GM18858 (cell line): ENCODE measurements around the gene COX8A.

Experiments used
- ATAC-seq: cut with Tn5 transposase; IDR thresholded peaks from one replicate; pipeline ENCODE4 v1.9.1; 2021; ENCODE audit not compliant: unreplicated experiment

Gene COX8A

DNA sequence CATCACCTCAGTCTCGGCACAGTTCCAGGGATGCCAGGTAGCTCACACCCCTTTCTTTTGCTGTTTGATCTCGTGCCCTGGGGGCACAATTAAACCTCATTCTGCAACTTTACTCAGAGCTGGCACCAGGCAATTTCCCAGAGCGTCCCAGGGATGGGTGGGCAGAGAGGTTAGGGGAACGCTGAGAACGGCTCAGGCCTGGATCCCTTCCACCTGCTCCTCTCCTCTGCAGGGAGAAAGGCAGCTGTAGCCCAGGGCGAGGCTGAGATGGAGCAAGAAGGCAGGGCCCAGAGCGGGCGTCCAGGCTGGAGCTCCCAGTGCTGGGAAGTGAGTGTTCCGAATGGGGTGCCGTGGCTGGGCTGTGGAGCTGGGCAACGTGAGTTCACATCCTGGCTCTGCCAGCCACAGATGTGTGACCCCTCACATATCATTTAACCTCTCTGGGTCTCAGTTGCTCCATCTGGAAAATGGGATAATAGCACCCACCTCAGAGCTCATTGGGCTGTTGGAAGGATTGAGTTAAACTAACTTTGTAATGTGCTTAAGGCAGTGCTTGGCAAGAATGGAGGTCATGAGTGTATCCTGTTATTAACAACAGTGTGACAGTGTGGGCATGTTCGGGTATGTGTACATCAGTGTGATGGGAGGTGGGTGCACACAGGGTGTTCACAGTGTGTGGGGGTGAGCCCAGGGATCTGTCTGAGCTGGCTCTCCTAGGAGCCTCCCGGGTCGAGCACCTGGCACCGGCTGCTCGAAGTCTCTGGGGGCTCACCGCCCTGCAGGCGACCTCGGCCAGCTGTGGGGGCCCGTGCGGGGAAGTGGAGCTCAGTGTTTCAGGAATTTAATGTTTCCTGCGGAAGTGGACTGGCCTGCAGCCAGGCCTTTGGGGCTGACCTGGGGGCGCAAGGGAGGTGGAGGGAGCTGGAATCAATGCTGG lies 27.3 kb downstream of the COX8A start:
- ATAC-seq = no peak

- ATAC-seq = no peak
Measured at GRCh38 chr11:64003807-64004589, 29.6 kb downstream of the COX8A start.

DNA sequence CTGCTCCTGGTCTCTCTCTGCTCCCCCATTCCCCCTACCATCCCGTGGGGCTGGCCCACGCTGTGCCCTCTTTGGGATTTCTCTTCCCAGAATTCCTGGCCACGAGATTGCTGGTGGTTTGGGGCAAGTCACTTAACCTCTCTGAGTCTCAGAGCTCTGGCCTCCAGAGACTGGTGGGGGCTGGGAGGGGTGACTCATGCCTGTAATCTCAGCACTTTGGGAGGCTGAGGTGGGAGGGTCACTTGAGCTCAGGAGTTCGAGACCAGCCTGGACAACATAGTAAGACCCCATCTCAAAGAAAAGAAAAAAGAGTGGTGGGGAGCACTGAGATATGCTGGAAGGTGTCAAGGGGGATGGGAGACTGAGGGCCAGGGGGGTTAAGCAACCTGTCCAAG lies 30.2 kb downstream of the COX8A start:
- no peak for ATAC-seq

GRCh38 chr11:64005691-64006090 lies 31.3 kb downstream of the COX8A start:
- no peak for ATAC-seq

DNA sequence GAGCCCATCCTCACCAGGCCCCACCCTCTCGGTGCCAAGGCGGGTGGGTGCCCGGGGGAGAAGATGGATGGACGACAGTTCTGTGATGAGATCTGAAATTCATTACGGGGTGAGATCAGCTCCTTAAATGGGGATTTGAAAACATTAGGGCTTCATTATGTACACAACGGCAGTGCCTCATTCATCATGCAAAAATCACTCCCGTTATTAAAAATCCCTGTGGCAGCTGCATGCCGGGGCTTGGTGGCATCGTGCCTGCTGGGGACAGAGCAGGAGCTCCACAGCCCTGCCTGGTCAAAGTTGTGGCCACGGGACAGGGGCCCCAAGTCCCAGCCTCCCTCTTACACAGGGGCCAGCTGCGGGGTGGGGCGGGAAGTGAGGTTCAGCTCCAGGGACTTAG lies 32.0 kb downstream of the COX8A start:
- no peak for ATAC-seq

- no peak for ATAC-seq
Measured at GRCh38 chr11:64007160-64007628, 32.8 kb downstream of the COX8A start.

DNA sequence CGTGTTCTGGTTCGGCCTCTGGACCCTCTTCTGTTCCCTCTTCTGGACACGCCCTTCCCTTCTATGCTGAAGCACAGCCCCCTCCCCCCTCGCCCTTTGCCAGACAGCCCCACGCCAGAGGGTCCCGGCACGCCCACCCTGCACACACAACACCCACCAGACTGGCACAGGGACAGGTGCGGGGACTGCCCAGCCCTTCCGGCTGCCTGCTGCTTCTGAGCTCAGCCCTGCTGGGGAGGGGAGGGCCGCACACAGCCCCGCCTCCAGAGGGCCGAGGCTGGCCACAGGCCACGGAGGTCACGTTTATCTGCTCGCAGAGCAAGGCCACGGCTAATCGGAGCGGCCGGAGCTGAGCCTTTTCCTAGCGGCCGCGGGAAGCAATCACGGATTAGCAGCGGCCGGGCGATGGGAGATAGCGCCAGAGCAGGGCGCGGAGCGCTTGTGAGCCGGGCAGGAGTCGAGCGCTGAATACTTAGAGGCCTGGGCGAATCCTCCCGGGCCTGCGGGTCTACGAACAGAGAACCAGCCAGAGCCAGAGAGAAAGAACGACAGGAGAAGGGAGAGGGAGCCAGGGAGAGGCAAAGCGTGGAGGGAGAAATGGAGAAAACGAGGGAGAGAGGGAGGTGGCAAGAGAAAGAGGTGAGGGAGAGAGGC lies 33.3 kb downstream of the COX8A start:
- ATAC-seq = no peak

DNA sequence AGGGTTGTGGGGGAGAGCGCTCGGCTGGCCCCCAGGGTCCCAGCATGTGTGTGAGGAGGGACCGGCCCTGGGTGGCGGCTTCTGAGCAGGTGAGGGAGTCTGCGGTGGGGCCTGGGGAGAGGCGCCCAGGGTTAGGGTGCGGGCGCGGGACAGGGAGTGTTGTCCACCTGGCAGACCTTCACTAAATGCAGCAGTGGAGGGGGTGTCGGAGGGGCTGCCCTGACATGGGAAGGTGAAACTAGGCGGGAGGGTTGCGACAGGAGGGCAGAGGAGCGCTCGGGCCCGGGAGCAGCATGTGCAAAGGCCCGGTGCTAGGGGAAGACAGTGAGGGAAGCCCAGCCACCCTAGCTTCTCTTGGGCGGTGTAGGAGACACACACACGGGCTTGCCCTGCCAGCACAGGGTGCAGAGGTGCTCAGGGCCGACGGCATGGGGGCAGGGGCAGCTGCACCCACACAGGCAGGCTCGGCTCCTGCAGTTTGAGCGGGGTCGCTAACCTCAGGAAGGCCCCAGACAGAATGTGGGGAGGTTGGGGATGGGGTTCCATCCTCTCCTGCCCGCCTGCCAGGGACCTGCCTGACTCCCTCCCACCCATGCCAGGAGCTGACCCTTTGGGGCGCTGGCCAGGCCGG lies 34.0 kb downstream of the COX8A start:
- no peak for ATAC-seq

- no peak for ATAC-seq
Measured at GRCh38 chr11:64008914-64009633, 34.7 kb downstream of the COX8A start.

DNA sequence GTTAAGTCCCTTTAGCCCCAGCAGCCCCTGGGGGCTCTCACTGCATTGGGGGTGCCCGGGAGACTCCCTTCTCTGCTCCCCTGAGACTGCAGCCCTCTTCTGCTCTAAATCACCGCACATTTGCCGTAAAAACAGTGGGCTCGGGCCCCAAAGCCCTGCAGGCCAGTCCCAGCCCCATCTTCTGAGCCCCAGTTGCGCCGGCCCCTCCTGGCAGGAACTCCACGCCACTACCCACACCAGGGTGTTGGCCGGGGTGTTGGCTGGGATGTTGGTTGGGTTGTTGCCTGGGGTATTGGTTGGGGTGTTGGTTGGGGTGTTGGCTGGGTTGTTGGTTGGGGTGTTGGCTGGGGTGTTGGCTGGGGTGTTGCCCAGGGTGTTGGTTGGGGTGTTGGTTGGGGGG lies 35.3 kb downstream of the COX8A start:
- no peak for ATAC-seq

GRCh38 chr11:64010783-64011182 lies 36.4 kb downstream of the COX8A start:
- ATAC-seq = no peak

DNA sequence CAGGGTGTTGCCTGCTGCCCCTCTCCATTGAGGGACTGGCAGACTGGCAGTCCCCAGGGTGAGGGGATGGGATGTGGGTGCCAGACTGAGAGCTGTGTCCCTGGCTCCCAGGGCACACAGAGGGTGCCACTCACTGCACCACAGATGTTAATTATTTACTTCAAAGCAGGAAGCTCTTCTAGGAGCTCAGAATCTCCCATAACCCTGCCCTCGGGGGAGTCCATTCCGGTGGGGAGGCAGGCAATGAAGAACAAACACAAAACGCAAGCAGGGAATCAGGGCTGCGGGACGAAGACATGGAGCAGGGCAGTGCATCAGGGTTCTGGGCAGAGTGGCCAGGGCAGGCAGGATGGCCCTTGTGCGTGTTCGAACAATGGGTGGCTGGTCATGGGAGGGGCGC lies 37.0 kb downstream of the COX8A start:
- ATAC-seq = no peak

DNA sequence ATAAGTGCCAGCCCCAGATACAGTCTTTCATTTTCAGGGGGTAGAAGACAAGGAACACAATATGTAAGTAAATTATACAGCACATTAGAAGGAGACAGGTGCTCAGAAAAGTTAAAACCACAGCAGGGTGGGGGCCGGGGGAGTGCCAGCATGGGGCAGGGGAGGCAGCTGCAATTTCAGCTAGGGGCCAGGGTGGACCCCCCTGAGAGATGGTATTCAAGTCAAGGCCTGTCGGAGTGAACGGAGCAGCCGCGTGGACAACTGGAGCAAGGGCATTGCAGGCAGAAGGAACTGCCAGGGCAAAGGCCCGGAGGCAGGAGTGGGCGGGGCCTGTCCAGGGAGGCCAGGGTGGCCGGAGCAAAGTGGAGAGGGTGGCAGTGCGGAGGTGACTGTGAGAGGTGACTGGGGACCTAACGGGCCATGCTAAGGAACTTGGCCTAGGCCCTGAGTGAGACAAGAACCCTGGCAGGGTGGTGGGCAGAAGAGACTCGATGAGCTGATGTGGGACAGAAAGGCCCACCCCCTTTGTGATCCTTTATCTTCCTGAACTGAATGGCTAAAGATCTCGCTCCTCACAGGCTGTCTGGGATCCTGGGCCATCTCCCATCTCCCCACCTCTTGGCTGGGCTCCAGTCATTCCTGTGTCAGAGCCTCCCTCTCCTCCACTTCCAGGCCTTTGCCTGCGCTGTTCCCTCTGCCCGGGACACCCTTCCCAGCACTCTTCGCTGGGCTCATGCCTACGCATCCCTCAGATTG lies 38.9 kb downstream of the COX8A start:
- ATAC-seq = no peak

DNA sequence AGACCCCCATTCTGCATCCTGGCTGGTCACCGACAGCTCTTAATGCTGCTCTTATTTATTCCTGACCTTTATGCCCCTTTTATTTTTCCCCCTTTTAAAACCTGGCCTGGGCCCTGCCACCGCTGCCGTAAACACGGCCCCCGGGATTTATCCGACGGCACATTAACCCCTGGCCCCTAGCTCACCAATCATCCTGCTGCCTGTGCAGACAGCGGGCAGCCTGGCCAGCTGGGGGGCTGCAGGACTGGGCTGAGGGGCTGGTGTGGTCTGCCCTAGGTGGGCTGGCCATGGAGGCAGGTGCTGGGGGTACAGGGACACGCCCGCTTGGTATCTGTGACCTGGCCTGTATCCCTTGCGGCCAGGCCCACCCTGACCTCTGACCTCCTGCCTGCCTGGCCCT lies 39.9 kb downstream of the COX8A start:
- no peak for ATAC-seq

GRCh38 chr11:64015510-64015909 lies 41.1 kb downstream of the COX8A start:
- ATAC-seq = no peak

DNA sequence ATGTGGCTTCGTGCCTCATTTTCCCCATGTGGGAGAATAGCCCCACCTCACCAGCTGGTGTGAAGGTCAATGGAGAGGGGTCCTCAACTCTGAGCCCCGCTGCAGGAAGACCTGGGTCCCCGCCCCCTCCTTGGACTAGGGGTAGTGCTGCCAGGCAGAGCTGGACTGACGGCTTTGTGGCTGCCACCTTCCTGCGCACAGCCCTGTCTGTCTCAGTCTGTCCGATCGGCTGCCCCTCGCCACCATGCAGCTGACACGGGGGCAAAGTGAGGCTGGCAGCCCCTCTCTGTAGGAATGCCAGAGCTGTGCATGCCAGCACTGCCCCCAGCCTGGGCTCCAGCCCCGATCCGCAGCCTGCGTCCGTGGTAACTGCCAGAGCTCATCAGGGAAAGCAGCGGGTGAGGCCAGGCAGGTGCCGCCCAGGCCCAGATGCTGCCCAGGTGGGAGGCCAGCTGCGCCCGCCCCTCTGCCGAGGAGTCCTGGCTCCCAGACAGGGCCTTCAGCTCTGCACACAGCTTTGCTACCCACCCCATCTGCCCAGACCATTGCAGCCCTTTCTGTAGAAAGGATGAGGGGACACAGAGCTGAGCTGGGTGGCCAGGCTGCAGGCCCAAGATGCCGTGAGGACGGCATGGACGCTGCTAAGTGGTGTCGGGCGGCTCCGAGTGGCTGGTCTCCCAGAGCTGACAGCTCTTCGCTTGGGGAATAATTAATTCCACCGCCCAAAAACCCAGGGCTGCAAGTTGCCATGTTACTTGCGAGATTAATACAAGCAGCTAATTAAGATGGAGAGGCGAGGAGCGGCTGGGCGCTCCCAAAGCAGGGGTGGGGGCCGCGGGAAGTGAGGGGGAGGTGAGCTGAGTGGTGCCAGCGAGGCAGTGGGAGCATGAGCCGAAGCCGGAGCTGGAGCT lies 41.8 kb downstream of the COX8A start:
- no peak for ATAC-seq

DNA sequence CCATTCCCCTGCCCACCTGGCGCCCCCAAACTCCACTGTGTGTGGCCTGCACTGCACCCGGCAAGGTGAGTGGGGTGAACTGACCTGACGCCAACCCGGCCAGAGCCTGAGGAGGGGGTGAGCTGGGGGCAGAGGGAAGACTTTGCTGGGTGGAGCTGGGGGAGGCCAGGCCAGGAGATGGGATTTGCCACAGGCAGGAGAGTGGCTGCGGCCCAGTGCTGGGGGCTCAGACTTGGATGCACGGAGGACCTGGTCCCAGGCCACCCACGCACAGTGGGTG lies 43.5 kb downstream of the COX8A start:
- no peak for ATAC-seq

DNA sequence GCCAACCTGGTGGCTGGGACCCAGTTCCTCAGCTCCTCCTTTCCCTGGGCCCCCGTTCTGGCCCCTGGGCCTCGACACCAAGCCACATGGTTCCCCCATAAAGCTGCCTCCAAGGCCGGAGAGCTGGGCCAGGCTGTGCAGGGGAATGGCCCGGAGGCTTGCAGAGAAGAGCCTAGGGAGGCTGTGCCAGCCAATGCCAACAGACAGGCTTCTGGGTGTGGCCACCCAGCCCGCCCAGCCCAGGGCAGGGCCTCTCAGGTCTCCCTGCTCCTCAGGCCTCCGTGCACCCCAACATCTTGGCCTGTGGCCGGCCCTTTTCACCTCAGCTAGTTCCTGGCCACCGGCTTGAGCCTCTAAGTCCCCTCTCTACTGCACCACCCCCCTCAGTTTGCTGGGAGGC lies 43.9 kb downstream of the COX8A start:
- no peak for ATAC-seq
